GM21529 (cell line): ENCODE measurements around the gene NLRC3.
"Not testable (repeated sequence)": the region's sequence is repeated elsewhere in the genome, so short reads cannot be mapped to it uniquely, and the experiment has no call there.

Experiments
- ATAC-seq: cut with Tn5 transposase; IDR thresholded peaks from one replicate; pipeline ENCODE4 v1.9.1; 2021; ENCODE audit not compliant: unreplicated experiment

The NLRC3 gene

DNA sequence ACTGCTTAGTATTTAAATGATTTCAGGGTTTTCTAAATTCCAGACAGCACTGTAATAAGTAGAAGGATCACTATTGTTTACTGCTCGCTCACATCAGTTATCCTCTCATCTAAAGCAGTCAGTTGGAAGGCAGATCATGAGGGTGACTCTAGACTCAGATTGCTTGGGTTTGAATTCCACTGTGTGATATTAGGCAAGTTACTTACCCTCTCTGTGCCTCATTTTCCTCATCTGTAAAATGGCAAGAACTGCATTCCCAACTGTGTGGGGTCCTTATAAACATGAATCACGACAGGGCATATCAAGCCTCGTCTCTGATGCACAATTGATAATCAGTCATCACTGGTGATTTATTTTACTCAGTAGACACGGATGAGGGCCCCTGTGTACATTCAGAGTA lies 61.3 kb downstream of the NLRC3 start:
- ATAC-seq = no peak

DNA sequence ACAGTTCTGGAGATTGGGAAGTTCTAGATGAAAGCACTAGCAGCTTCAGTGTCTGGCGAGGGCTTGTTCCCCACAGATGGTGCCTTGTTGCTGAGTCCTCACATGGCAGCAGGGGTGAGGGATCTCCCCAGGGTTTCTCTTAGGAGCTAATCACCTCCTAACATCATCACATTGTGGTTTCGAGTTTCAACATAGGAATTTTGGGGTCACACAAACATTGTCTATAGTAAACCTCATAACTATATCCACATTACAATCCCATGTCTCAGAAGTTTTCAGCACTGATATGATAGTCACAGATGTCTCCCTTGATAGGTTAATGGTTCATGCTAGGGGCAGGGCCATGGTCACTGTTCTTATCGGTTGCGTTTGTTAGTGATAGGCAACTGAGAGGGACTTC lies 62.6 kb downstream of the NLRC3 start:
- no peak for ATAC-seq

DNA sequence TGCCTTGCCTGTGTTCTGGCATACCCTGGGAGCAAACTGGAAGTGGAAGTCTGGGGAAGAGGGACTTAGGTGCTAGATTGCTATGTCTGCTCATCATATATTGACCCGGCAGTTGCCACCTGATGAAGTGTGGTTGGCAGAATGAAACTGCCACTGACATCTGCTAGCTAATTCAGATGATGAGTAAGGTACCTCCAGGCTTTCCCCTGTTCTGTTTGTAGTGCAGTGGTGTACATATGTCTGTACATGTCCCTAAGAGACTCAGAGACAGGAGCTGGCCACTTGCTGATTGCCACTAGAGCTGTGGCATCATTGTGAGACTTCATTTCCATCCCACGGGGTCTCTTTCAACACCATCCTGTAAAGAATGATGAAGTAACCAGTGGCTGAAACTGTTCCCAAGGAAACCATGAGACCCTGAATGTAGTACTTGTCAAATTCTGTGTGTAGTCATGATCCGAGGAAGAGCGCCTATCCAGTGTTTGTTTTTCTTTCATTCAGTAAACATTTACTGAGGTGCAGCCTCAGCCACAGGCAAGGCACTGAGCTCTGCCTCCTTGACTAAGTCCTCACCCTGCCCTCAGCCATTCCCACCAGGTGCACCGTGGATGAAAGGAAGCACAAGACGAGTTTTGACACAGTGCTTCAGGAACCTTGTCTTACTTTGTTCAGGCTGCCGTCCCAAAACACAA lies 63.2 kb downstream of the NLRC3 start:
- ATAC-seq = no peak

DNA sequence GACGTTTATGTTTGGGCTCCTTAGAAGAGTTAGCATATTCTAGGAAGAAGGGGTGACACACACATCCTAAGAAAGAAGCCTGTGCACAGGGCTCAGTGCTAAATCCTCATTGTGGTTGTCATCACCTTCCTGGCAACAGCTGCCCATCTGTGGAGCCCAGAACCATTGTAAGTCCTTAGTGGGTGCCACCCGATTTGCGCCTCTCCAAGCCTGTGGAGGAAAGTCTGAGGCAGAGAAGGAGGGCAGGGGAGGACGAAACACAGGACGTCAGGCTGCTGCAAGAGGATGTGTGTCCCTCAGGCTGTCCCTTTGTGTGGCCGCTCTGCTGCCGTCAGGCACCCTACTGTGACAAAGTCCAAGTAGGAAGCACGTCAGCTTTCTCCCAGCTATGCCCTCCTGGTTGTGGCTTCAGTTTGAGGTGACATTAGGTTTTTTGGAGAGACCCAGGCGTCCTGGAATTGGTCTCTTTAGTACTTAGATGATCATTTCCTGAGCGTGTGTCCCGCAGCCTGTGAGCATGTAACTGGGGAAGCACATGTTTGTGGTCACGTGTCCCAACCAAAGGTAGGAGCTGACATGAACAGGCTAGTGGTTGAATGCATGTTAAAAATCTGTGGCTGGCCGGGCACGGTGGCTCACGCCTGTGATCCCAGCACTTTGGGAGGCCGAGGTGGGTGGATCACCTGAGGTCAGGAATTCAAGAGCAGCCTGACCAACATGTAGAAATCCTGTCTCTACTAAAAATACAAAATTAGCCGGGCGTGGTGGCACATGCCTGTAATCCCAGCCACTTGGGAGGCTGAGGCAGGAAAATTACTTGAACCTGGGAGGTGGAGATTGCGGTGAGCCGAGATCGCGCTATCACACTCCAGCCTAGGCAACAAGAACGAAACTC lies 65.7 kb downstream of the NLRC3 start:
- no peak for ATAC-seq

DNA sequence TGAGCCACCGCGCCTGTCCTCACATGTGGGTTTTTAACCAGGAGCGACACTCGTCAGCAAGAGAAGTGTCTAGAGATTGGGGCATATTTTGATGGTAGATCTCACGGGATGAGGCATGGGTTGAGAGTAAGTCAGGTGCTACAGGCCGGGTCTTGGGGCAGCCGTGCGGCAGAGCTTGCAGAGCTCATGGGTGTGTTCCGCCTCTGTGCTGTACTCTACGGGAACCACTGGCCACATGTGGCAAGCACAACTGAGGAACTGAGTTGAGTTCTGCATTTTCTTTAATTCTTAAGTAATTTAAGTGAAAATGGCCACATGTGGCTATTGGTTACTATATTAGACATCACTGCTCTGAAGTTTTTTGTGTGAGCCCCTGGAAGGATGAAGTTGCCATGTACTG lies 66.8 kb downstream of the NLRC3 start:
- no peak for ATAC-seq

DNA sequence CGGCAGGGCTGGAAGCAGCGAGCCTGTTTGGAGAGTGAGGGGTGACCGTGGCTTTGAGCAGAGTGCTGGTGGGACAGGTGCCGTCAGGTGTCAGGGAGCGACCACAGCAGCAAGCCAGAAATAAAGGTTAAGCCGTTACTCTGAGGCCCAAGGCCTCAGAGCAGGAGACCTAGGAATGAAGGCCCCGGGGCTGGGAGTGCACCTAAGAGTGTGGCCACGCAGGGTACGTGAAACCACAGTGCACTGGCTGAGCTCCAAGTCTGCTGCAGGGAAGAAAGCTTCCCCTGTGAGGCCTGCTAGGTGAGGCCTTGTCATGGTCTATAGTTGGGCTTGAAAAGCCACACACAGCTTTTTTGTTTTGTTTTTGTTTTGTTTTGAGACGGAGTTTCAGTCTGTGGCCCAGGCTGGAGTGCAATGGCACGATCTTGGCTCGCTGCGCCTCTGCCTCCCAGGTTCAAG lies 67.7 kb downstream of the NLRC3 start:
- ATAC-seq = no peak

DNA sequence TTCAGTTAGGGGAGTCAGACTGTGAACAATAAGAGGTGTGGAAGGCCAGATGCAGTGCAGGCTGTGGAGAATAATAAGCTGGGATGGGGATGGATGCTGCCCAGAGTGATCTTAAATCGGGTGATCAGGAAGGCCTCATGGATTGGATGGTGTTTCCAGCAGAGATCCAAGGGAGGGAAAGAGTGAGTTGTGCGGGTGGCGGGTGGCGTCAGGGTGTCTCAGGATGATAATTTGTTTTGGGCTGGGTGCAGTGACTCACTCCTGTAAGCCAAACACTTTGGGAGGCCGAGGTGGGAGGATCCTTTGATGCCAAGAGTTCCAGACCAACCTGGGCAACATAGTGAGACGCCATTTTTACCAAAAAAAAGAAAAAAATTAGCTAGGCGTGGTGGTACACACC lies 68.5 kb downstream of the NLRC3 start:
- no peak for ATAC-seq

DNA sequence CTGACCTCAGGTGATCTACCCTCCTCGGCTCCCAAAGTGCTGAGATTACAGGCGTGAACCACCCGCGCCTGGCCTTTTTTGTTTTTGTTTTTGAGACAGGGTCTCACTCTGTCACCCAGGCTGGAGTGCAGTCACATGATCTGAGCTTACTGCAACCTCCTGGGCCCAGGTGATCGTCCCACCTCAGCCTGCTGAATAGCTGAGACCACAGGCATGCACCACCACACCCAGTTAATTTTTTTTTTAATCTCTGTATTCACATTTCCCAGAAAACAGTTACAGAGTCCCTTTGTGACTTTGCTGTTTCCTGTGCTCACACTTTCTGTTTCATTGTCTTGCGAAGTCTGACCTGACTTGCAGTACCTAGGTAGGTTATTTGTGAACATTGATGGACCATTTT lies 73.7 kb downstream of the NLRC3 start:
- ATAC-seq = no peak

DNA sequence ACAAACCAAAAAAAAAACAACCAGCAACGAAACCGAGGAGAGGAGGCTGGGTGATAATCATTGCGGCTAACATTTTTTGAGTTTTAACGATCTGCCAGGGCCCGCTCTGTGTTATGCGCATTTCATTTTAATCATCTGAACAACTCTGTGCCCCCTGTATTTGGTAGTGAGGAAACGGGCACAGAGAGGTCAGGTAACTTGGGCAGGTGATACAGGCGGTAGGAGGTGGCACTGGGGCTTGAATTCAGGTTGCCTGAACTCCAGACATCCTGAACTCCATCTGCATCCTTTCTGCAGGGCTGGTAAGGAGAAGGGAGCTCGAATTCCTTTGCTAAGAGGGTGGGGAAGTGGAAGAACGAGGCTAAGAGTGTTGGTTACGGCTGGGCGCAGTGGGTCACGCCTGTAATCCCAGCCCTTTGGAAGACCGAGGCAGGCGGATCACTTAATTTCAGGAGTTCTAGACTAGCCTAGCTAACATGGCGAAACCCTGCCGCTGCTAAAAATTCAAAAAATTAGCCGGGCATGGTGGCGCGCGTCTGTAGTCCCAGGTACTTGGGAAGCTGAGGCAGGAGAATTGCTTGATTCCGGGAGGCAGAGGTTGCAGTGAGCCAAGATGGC lies 75.3 kb downstream of the NLRC3 start:
- ATAC-seq = no peak

DNA sequence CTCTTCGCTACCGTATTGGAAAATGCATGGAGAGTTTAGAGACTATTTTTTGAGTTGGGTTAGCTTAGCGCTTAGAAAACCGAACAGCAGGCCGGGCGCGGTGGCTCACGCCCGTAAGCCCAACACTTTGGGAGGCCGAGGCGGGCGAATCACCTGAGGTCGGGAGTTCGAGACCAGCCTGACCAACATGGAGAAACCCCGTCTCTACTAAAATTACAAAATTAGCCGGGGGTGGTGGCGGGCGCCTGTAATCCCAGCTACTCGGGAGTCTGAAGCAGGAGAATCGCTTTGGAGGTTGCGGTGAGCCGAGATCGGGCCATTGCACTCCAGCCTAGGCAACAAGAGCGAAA lies 75.8 kb downstream of the NLRC3 start:
- ATAC-seq = not testable (repeated sequence)

DNA sequence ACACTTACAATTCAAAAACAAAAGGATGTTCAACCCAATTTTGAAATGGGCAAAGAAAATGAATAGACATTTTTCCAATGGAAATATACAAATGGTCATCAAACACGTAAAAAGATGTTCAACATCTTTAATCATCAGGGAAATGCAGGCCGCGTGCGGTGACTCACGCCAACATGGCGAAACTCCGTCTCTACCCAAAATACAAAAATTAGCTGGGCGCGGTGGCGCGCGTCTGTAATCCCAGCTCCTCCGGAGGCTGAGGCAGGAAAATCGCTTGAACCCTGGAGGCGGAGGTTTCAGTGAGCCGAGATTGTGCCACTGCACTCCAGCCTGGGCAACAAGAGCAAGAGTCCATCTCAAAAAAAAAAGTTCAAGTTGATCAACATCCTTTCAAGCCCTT lies 78.2 kb downstream of the NLRC3 start:
- ATAC-seq = no peak

DNA sequence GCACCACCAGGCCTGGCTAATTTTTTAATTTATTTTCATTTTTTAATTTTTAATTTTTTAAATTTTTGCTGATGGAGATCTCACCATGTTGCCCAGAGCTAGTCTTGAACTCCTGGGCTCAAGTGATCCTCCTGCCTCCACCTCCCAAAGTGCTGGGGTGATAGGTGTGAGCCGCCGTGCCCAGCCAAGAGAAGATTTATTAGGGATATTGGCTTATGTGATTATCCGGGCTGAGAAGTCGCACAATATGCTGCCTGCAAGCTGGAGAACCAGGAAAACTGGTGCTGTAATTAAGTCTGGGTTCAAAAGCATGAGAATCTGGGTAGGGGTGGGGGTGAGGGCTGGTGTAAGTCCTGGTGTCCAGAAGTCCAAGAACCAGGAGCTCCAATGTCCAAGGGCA lies 79.4 kb downstream of the NLRC3 start:
- ATAC-seq = no peak

DNA sequence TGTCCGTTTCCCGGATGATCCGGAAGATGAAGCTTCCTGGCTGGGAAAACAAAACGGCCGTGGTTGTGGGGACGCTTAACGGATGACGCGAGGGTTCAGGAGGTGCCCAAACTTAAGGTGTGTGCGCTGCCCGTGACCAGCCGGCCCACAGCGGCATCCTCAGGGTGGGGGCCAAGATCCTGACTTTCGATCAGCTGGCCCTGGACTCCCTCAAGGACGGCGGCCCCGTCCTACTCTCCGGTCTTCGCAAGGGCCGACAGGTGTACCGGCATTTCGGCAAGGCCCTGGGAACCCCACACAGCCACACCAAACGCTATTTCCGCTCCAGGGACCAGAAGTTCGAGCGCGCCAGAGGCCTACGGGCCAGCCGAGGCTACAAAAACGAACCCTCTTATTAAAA lies 80.8 kb downstream of the NLRC3 start:
- ATAC-seq = no peak

DNA sequence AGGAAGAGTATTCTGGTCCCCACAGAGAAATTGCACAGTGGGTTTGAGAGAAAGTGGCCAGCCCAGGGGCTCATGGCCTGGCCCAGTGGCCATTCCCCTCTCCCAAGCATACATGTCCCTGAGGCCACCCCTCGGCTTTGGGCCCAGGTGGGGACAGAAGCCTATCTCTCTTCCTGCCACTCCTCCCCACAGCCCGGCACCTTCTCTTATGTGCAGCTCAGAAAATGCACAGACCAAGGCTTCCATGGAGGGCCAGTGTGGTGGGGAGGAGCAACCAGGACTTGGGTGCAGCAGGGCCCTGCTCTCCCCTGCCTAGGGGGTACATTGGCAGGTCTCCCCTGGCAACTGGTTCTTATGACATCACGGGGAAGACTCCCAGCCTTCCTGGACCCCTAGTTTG lies 82.0 kb downstream of the NLRC3 start, which contains the start of gene C16orf90:
TSS of gene C16orf90 (minus strand) at position 314 of the 400 bp plus-strand sequence. CDS start at position 246, 68 bp downstream.
- no peak for ATAC-seq

DNA sequence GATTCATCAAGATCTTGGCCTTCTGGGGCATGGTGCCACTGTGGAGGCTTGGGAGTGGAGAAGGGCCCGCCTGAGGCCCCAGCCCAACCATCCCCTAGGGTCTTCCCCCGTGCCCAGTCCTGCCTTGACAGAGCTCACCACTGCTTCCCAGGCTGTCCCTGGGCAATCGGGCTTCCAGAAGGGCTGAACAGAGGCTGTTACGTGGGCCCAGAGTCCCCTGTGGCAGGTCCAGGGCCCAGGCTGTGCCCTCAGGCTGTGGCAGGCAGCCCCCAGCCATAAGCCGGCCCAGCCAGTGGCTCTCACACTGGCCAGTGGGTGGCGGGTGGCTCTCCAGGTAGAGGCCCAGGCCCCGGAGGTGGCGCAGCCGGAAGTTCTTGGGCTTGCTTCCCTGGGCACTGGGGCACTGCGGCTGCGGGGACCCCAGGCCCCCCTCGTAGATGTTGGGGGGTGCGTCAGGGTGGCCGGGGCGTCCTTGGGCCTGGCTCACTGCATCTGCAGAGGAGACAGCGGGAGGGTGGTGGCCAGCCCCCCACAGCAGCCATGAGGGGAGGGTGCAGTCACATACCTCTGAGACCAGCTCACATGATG lies 82.7 kb downstream of the NLRC3 start:
- ATAC-seq = no peak

DNA sequence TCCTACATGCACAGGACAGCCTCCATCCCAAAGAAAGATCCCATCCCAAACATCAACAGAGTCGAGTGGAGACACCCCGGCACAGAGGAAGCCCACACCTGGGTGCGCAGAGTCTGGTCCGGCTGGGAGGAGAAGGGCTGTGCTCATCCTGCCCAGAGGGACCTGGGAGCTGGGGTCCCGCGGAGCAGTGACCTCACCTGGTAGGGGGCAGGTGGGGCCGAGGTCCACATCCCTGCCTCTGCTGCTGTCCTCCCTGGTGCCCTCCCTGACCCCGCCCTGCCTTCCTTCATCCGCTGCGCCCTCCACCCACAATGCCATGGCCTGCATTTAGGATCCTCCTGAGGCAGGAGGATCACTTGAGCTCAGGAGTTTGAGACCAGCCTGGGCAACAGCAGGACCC lies 84.8 kb downstream of the NLRC3 start:
- no peak for ATAC-seq

DNA sequence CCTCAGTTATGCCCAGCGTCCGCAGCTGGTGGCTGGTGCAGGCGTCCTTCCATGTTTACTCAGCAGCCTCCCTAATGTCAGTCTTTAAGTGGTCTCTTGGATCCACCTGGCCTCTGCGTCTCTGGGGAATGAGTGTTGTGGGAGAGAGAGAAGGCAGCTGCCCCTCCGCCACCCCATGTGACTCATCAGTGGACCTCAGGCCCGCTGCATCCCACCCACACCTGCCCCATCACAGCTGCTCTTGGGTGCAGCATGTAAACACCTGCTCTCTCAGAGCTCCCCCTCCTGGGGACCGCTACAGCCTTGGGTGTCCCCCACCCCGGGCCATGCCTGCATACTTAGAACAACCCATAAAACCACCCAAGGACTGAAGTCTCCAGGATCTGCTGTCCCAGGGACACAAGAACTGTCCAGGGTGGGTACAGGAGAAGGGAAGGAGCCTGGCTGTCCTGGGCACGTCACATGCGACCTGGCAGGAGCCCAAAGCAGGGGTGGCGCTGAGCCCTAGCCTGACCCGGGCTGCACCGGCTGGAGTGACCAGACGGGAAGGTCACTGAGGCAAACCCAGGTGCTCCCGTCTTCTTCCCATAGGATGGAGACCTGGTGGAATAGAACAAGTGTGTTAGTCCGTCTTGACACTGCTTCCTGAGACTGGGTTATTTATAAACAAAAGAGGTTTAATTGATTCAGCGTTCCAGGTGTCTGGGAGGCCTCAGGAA lies 86.1 kb downstream of the NLRC3 start:
- no peak for ATAC-seq
